Neutrophil (primary cell): Measurements from ENCODE around the gene ABHD17A.

Experiments used
- H3K27ac ChIP-seq: fragments of 200-600 bp; sonication (generic); 2 replicates; pipeline ENCODE4 v1.5.1; 2016; ENCODE audit warnings: mild to moderate bottlenecking, moderate library complexity
- H3K27me3 ChIP-seq: fragments of 200-600 bp; sonication (generic); 2 replicates; pipeline ENCODE4 v1.6.0; 2016; ENCODE audit warnings: mild to moderate bottlenecking
- H3K36me3 ChIP-seq: fragments of 200-600 bp; sonication (generic); 2 replicates; pipeline ENCODE4 v1.5.1; 2017
- H3K4me1 ChIP-seq, 2 experiments: fragments of 200-600 bp in 1 of 2; sonication (generic) in 1 of 2; 1 replicate in 1 of 2; 2 replicates in 1 of 2; pipeline versions ENCODE4 v1.5.1 to v1.6.1; 2013 to 2016; ENCODE audit warnings: low read depth in 1 of 2, low read length in 1 of 2, mild to moderate bottlenecking in 1 of 2, moderate library complexity in 1 of 2; ENCODE audit not compliant: control insufficient read depth in 1 of 2, insufficient read depth in 1 of 2
- H3K4me3 ChIP-seq, 2 experiments: fragments of 200-600 bp in 1 of 2; sonication (generic) in 1 of 2; 1 replicate in 1 of 2; 2 replicates in 1 of 2; pipeline ENCODE4 v1.5.1; 2013 to 2016; ENCODE audit warnings: low read depth in 1 of 2, low read length in 1 of 2, mild to moderate bottlenecking in 1 of 2, moderate library complexity in 1 of 2
- H3K9me3 ChIP-seq: fragments of 200-600 bp; sonication (generic); 2 replicates; pipeline ENCODE4 v1.5.1; 2016
- CTCF ChIP-seq: fragments of 200-600 bp; sonication (generic); IDR thresholded peaks from 2 replicates; pipeline ENCODE4 v1.5.1; 2016; ENCODE audit warnings: antibody characterized with exemption

Gene ABHD17A

GRCh38 chr19:1860821-1861598 is 24.3 kb downstream of the ABHD17A start:
- H3K4me1 ChIP-seq = peaks cover 63 to 76% of the 10 kb centered on the region in 2 experiments
- peak overlapping the region; percentile 72 to 78 for H3K4me3 ChIP-seq
- no peak for TF ChIP-seq CTCF
- no peak overlapping the region for H3K27ac ChIP-seq
- H3K36me3 ChIP-seq = no peaks in the 10 kb centered on the region
- H3K27me3 ChIP-seq = no peaks in the 10 kb centered on the region
- no peaks in the 10 kb centered on the region for H3K9me3 ChIP-seq

GRCh38 chr19:1860042-1860775 is 25.1 kb downstream of the ABHD17A start:
- no peak for TF ChIP-seq CTCF
- peaks cover 68 to 81% of the 10 kb centered on the region in 2 experiments for H3K4me1 ChIP-seq

DNA sequence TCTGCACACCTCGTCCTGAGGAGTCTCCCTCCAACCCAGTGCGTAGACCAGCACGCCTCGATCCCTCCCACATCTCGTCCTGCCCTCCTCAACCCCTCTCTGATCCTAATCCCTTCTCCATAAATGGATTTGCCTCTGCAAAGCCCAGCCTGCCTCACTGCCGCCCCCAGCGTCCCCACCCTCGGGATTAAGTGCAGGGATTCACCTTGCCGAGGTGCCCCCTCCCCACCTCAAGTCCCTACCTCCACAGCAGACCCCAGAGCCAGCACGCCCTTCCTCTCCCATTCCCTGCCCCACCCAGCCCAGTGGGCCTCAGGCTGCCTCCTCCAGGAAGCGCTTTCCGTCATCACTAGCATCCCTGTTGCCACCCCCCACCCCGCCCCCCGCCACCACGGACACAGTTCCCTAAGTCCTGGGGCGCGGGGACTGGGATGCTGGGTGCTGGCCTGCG is 25.9 kb downstream of the ABHD17A start:
- Histone ChIP-seq H3K9me3 (no peaks in the 10 kb centered on the region), H3K4me1 (peaks cover 72 to 85% of the 10 kb centered on the region in 2 experiments), H3K27ac (no peak overlapping the region), H3K4me3 (no peak overlapping the region), H3K27me3 (no peaks in the 10 kb centered on the region), H3K36me3 (peaks cover 2% of the 10 kb centered on the region)
- TF ChIP-seq CTCF = no peak

More at GRCh38 chr19:1860042-1860775, 25.1 kb downstream of the ABHD17A start:
- Histone ChIP-seq H3K27me3 (no peaks in the 10 kb centered on the region), H3K9me3 (no peaks in the 10 kb centered on the region), H3K27ac (no peak overlapping the region), H3K4me3 (no peak overlapping the region), H3K36me3 (no peaks in the 10 kb centered on the region)

- peak overlapping the region; percentile 98 for H3K27ac ChIP-seq
These were observed 26.7 kb downstream of the ABHD17A start for GRCh38 chr19:1858412-1859081.

More at GRCh38 chr19:1858412-1859081, 26.7 kb downstream of the ABHD17A start:
- Histone ChIP-seq H3K36me3 (peaks cover 9% of the 10 kb centered on the region), H3K9me3 (no peaks in the 10 kb centered on the region), H3K4me1 (peaks cover 80 to 89% of the 10 kb centered on the region in 2 experiments), H3K4me3 (no peak overlapping the region), H3K27me3 (no peaks in the 10 kb centered on the region)
- TF ChIP-seq CTCF = no peak
